Hepatocyte (in vitro differentiated cells): Measurements from ENCODE around the gene TEPSIN.

Experiments used
- EZH2 ChIP-seq: fragments of 200-600 bp; sonication (generic); IDR thresholded peaks from 2 replicates; pipeline ENCODE4 v1.6.1; 2016; ENCODE audit warnings: antibody characterized with exemption, mild to moderate bottlenecking, borderline replicate concordance
- EZH2phosphoT487 ChIP-seq: fragments of 200-600 bp; sonication (generic); IDR thresholded peaks from one replicate; pipeline ENCODE4 v1.6.1; 2018; ENCODE audit warnings: antibody characterized with exemption, mild to moderate bottlenecking, low read depth, moderate library complexity; ENCODE audit not compliant: unreplicated experiment, severe bottlenecking
- TF ChIP-seq, protein P1 (sequence below): fragments of 200-600 bp; sonication (generic); IDR thresholded peaks from 2 replicates; pipeline ENCODE4 v1.5.1; 2016; ENCODE audit warnings: antibody characterized with exemption, mild to moderate bottlenecking; ENCODE audit not compliant: poor library complexity

DNA sequence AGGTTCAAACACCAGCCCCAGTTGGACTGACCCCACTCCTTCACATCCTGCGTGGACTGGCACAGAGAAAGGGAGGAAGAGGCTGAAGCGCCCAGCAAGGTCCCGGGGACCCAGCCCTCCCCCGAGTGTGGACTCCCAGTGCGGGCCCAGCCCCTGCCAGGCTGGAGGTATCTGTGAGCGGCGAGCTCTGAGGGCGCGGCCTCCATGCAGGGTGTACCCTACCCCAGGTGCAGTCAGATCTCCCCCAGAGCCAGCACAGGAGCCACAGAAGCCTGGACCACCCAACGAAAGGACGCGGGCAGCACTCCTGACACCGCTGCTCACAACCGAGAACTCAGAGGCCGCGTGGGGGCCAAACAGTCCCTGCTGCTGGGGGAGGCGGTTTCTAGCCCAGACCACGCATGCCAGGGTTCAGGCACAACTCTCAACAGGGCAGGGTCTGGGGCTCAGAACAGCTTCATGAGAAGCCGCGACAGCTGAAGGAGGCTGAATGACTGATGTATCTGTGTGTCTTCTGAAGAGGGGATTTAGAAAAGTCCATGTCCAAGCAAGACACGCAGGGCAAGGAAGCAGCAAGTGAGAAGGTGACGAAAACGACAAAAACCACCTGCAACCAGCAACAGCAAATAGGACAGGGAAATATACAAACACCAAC lies 47.8 kb upstream of the TEPSIN start:
- TF ChIP-seq, protein P1, sequence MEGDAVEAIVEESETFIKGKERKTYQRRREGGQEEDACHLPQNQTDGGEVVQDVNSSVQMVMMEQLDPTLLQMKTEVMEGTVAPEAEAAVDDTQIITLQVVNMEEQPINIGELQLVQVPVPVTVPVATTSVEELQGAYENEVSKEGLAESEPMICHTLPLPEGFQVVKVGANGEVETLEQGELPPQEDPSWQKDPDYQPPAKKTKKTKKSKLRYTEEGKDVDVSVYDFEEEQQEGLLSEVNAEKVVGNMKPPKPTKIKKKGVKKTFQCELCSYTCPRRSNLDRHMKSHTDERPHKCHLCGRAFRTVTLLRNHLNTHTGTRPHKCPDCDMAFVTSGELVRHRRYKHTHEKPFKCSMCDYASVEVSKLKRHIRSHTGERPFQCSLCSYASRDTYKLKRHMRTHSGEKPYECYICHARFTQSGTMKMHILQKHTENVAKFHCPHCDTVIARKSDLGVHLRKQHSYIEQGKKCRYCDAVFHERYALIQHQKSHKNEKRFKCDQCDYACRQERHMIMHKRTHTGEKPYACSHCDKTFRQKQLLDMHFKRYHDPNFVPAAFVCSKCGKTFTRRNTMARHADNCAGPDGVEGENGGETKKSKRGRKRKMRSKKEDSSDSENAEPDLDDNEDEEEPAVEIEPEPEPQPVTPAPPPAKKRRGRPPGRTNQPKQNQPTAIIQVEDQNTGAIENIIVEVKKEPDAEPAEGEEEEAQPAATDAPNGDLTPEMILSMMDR = no peak
- TF ChIP-seq EZH2phosphoT487 (no peak), EZH2 (no peak)
